ENCODE results near the gene COA5.

DNA sequence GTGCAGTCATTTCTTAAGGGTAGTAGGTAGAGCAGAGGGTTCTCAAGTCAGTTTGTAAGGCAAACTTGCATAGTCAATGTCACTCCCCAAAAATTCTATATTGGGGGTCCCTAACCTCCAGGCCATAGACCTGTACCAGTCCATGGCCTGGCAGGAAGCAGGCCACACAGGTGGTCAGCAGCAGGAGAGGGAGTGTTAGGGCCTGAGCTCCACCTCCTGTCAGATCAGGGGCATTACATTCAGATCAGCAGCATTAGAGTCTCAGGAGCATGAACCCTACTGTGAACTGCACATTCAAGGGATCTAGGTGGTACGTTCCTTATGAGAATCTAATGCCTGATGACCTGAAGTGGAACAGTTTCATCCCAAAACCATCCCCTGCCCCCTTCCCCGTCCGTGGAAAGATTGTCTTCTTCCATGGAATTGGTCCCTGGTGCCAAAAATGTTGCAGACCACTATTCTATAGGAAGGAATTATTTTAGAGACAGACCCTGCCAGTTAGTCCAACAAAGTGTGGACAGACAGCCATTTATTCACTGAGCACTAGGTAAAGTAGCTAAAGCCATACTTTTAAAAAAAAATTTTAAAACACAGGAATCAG is 6.7 kb downstream of the COA5 start:
- TF ChIP-seq YY1 (IDR thresholded peaks at IDR 0.05; ENCODE audit: low read depth): no peak
- TF ChIP-seq, protein P1, sequence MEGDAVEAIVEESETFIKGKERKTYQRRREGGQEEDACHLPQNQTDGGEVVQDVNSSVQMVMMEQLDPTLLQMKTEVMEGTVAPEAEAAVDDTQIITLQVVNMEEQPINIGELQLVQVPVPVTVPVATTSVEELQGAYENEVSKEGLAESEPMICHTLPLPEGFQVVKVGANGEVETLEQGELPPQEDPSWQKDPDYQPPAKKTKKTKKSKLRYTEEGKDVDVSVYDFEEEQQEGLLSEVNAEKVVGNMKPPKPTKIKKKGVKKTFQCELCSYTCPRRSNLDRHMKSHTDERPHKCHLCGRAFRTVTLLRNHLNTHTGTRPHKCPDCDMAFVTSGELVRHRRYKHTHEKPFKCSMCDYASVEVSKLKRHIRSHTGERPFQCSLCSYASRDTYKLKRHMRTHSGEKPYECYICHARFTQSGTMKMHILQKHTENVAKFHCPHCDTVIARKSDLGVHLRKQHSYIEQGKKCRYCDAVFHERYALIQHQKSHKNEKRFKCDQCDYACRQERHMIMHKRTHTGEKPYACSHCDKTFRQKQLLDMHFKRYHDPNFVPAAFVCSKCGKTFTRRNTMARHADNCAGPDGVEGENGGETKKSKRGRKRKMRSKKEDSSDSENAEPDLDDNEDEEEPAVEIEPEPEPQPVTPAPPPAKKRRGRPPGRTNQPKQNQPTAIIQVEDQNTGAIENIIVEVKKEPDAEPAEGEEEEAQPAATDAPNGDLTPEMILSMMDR (IDR thresholded peaks at IDR 0.05): peak; percentile 67
- TF ChIP-seq, protein P2, sequence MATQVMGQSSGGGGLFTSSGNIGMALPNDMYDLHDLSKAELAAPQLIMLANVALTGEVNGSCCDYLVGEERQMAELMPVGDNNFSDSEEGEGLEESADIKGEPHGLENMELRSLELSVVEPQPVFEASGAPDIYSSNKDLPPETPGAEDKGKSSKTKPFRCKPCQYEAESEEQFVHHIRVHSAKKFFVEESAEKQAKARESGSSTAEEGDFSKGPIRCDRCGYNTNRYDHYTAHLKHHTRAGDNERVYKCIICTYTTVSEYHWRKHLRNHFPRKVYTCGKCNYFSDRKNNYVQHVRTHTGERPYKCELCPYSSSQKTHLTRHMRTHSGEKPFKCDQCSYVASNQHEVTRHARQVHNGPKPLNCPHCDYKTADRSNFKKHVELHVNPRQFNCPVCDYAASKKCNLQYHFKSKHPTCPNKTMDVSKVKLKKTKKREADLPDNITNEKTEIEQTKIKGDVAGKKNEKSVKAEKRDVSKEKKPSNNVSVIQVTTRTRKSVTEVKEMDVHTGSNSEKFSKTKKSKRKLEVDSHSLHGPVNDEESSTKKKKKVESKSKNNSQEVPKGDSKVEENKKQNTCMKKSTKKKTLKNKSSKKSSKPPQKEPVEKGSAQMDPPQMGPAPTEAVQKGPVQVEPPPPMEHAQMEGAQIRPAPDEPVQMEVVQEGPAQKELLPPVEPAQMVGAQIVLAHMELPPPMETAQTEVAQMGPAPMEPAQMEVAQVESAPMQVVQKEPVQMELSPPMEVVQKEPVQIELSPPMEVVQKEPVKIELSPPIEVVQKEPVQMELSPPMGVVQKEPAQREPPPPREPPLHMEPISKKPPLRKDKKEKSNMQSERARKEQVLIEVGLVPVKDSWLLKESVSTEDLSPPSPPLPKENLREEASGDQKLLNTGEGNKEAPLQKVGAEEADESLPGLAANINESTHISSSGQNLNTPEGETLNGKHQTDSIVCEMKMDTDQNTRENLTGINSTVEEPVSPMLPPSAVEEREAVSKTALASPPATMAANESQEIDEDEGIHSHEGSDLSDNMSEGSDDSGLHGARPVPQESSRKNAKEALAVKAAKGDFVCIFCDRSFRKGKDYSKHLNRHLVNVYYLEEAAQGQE (IDR thresholded peaks at IDR 0.05; ENCODE audit: low read depth, low read length): no peak
- TF ChIP-seq, protein P3, sequence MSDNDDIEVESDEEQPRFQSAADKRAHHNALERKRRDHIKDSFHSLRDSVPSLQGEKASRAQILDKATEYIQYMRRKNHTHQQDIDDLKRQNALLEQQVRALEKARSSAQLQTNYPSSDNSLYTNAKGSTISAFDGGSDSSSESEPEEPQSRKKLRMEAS (IDR thresholded peaks at IDR 0.05; ENCODE audit: low read depth): no peak
- TF ChIP-seq POLR2AphosphoS5 (IDR thresholded peaks at IDR 0.05; ENCODE audit: low read depth, low read length): no peak
- no peak for TF ChIP-seq CHD2 (IDR thresholded peaks at IDR 0.05; ENCODE audit: low read length, partially characterized antibody)
- no peak for TF ChIP-seq JUND (IDR thresholded peaks at IDR 0.05)
- no peak for TF ChIP-seq TAF1 (IDR thresholded peaks at IDR 0.05; ENCODE audit: borderline replicate concordance, low read depth, low read length)
- TF ChIP-seq EP300 (IDR thresholded peaks at IDR 0.05; ENCODE audit: borderline replicate concordance in 1 of 2, low read depth in 1 of 2, low read length in 1 of 2): no peak
